Progenitor cell of endocrine pancreas (in vitro differentiated cells): Measurements from ENCODE around the gene TMEM50B. TPM values are rescaled to one million over a fixed set of nuclear protein-coding genes. Genes with fewer than 3 reads are reported as not detected.
"Not testable (repeated sequence)": the region's sequence is repeated elsewhere in the genome, so short reads cannot be mapped to it uniquely, and the experiment has no call there.

Experiments used
- DNase-seq: peaks from one replicate; pipeline ENCODE4 v3.0.0; 2021; ENCODE audit warnings: low spot score; ENCODE audit not compliant: unreplicated experiment
- H3K27ac Mint-ChIP-seq: 2 replicates; pipeline ENCODE4 v1.8.0; 2021; ENCODE audit warnings: mild to moderate bottlenecking, moderate library complexity, mixed read lengths
- H3K27me3 Mint-ChIP-seq: 2 replicates; pipeline ENCODE4 v1.8.0; 2021; ENCODE audit warnings: mixed read lengths
- H3K36me3 Mint-ChIP-seq: 2 replicates; pipeline ENCODE4 v1.8.0; 2022; ENCODE audit warnings: mixed read lengths; ENCODE audit not compliant: insufficient read depth
- H3K4me1 Mint-ChIP-seq: 2 replicates; pipeline ENCODE4 v1.8.0; 2021; ENCODE audit warnings: low read depth, mixed read lengths
- H3K4me3 Mint-ChIP-seq: 2 replicates; pipeline ENCODE4 v1.8.0; 2021; ENCODE audit warnings: low read depth, mild to moderate bottlenecking, moderate library complexity, mixed read lengths
- H3K9me3 Mint-ChIP-seq: 2 replicates; pipeline ENCODE4 v1.8.0; 2021; ENCODE audit warnings: low read depth, mixed read lengths
- total RNA-seq: library from RNA; stranded (reverse); gene quantifications from 2 replicates; pipeline ENCODE4 v1.2.1, GENCODE V29; 2021
- TF ChIP-seq, protein P1 (sequence below): fragments of 200-600 bp; sonication (generic); IDR thresholded peaks from one replicate; pipeline ENCODE4 v1.5.0; 2021; ENCODE audit warnings: antibody characterized with exemption, mild to moderate bottlenecking; ENCODE audit not compliant: unreplicated experiment

The TMEM50B gene
- total RNA-seq, 1 donor from 2014 or later = 39.4 TPM

GRCh38 chr21:33512481-33512880, 32.7 kb upstream of the TMEM50B start:
- H3K4me1 Mint-ChIP-seq = no peaks in the 10 kb centered on the region
- DNase-seq = no peak
- TF ChIP-seq, protein P1, sequence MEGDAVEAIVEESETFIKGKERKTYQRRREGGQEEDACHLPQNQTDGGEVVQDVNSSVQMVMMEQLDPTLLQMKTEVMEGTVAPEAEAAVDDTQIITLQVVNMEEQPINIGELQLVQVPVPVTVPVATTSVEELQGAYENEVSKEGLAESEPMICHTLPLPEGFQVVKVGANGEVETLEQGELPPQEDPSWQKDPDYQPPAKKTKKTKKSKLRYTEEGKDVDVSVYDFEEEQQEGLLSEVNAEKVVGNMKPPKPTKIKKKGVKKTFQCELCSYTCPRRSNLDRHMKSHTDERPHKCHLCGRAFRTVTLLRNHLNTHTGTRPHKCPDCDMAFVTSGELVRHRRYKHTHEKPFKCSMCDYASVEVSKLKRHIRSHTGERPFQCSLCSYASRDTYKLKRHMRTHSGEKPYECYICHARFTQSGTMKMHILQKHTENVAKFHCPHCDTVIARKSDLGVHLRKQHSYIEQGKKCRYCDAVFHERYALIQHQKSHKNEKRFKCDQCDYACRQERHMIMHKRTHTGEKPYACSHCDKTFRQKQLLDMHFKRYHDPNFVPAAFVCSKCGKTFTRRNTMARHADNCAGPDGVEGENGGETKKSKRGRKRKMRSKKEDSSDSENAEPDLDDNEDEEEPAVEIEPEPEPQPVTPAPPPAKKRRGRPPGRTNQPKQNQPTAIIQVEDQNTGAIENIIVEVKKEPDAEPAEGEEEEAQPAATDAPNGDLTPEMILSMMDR = no peak
- no peaks in the 10 kb centered on the region for H3K9me3 Mint-ChIP-seq
- no peak overlapping the region for H3K4me3 Mint-ChIP-seq
- H3K27me3 Mint-ChIP-seq = no peaks in the 10 kb centered on the region
- H3K36me3 Mint-ChIP-seq = peaks cover 38% of the 10 kb centered on the region
- no peak overlapping the region for H3K27ac Mint-ChIP-seq

DNA sequence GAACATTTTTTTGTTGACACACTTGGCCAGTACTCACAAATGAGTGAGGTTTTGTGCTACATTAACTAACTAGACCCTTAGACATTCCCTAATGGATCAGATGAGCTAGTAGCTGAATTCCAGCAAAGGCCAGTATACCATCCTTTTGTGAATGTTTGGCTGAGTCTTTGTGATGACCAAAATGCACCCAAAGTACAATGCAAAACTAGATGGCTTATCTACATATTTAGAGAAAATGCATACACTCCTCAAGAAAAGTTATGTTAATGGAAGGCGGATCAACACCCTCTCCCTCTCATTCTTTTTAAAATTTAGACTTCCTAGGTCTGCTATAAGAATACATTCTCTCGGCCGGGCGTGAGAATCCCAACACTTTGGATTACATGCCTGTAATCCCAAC, 31.9 kb upstream of the TMEM50B start:
- Mint-ChIP-seq H3K4me1 (no peaks in the 10 kb centered on the region), H3K4me3 (no peak overlapping the region), H3K27ac (no peak overlapping the region), H3K9me3 (peaks cover 6% of the 10 kb centered on the region), H3K27me3 (no peaks in the 10 kb centered on the region), H3K36me3 (peaks cover 40% of the 10 kb centered on the region)
- TF ChIP-seq, protein P1 = no peak
- no peak for DNase-seq

GRCh38 chr21:33510826-33511225, 31.1 kb upstream of the TMEM50B start:
- DNase-seq = no peak
- H3K4me3 Mint-ChIP-seq = no peak overlapping the region
- H3K27me3 Mint-ChIP-seq = no peaks in the 10 kb centered on the region
- peaks cover 39% of the 10 kb centered on the region for H3K36me3 Mint-ChIP-seq
- no peaks in the 10 kb centered on the region for H3K4me1 Mint-ChIP-seq
- H3K9me3 Mint-ChIP-seq = peaks cover 6% of the 10 kb centered on the region
- H3K27ac Mint-ChIP-seq = no peak overlapping the region
- TF ChIP-seq, protein P1 = no peak

- H3K4me1 Mint-ChIP-seq, H3K27ac Mint-ChIP-seq, DNase-seq, H3K9me3 Mint-ChIP-seq, H3K27me3 Mint-ChIP-seq, H3K4me3 Mint-ChIP-seq: not testable (repeated sequence)
- peaks cover 43% of the 10 kb centered on the region for H3K36me3 Mint-ChIP-seq
Observed at GRCh38 chr21:33507003-33507402, 27.2 kb upstream of the TMEM50B start.

GRCh38 chr21:33505833-33506232, 26.1 kb upstream of the TMEM50B start:
- Mint-ChIP-seq H3K36me3 (peaks cover 35% of the 10 kb centered on the region), H3K9me3 (peaks cover 6% of the 10 kb centered on the region), H3K4me3 (no peak overlapping the region), H3K4me1 (no peaks in the 10 kb centered on the region), H3K27me3 (no peaks in the 10 kb centered on the region), H3K27ac (no peak overlapping the region)
- TF ChIP-seq, protein P1 = no peak
- DNase-seq = no peak

GRCh38 chr21:33496345-33496744, 16.6 kb upstream of the TMEM50B start:
- Mint-ChIP-seq H3K36me3 (no peaks in the 10 kb centered on the region), H3K4me3 (no peak overlapping the region), H3K27me3 (peaks cover 5% of the 10 kb centered on the region), H3K9me3 (no peaks in the 10 kb centered on the region), H3K27ac (no peak overlapping the region), H3K4me1 (peaks cover 4% of the 10 kb centered on the region)
- TF ChIP-seq, protein P1 = no peak
- DNase-seq = no peak
